ENCODE measurements around the gene MADCAM1.

The MADCAM1 gene

DNA sequence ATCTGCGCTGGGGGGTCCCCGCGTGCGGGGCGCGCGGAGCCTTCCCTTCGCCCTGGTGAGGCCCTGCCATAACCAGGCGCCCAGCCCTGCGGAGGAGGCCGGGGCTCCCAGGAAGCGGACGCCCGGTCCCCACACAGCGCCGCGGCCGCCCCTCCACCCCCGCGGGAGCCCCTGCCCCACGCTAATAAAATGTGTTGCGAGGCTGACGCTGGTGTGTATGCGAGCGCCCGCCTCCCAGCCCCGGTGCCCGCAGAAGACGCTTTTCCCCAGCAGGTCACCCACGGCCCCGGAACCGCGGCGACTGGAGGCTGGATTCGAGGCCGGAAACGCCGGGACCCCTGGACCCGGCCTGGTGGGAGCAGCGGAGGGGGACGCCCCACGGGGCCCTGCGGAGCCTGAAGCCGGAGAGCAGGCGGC lies 23.2 kb downstream of the MADCAM1 start:
- TF ChIP-seq GATA2 (IDR thresholded peaks at IDR 0.05; ENCODE audit: low read depth, low read length) (no peak), GATA3 (IDR thresholded peaks at IDR 0.05; ENCODE audit: low read depth, low read length) (no peak)

- TF ChIP-seq GATA3 (IDR thresholded peaks at IDR 0.05; ENCODE audit: low read depth, low read length), result no peak
Measured at GRCh38 chr19:522726-523125, 26.4 kb downstream of the MADCAM1 start.

GRCh38 chr19:524062-524674 lies 27.9 kb downstream of the MADCAM1 start:
- TF ChIP-seq GATA3 (IDR thresholded peaks at IDR 0.05; ENCODE audit: low read depth, low read length) (no peak), GATA2 (IDR thresholded peaks at IDR 0.05; ENCODE audit: low read depth, low read length) (no peak)

- TF ChIP-seq GATA2 (IDR thresholded peaks at IDR 0.05; ENCODE audit: low read depth, low read length) (no peak), GATA3 (IDR thresholded peaks at IDR 0.05; ENCODE audit: low read depth, low read length) (no peak)
Measured at GRCh38 chr19:525029-525428, 28.7 kb downstream of the MADCAM1 start.

DNA sequence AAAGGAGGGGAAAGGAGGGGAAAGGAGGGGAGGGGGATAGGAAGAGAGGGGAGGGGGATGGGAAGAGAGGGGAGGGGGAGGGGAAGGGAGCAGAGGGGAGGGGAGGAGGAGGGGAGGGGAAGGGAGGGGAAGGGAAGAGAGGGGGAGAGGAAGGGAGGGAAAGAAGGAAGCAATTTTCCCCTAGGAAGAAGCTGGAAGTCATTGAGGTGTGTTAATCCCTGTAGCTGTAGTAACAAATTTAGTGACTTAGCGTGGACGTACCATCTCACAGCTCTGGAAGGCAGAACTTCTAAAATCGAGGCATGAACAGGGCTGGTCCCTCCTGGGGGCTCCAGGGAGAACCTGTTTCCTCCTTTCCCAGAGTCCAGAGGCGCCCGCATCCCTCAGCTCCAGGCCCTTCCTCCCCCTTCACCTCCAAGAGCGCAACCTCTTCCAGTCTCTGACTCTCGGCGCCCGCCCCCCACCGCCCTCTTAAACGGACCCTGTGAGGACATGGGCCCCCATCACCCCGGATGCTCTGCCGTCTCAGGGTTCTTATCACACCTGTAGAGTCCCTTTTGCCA lies 29.7 kb downstream of the MADCAM1 start:
- no peak for TF ChIP-seq GATA2 (IDR thresholded peaks at IDR 0.05; ENCODE audit: low read depth, low read length)
- no peak for TF ChIP-seq GATA3 (IDR thresholded peaks at IDR 0.05; ENCODE audit: low read depth, low read length)

GRCh38 chr19:530134-531008 lies 34.1 kb downstream of the MADCAM1 start:
- no peak for TF ChIP-seq GATA3 (IDR thresholded peaks at IDR 0.05; ENCODE audit: low read depth, low read length)
- no peak for TF ChIP-seq GATA2 (IDR thresholded peaks at IDR 0.05; ENCODE audit: low read depth, low read length)

- no peak for TF ChIP-seq GATA2 (IDR thresholded peaks at IDR 0.05; ENCODE audit: low read depth, low read length)
- no peak for TF ChIP-seq GATA3 (IDR thresholded peaks at IDR 0.05; ENCODE audit: low read depth, low read length)
Measured at GRCh38 chr19:531009-531752, 34.9 kb downstream of the MADCAM1 start.

DNA sequence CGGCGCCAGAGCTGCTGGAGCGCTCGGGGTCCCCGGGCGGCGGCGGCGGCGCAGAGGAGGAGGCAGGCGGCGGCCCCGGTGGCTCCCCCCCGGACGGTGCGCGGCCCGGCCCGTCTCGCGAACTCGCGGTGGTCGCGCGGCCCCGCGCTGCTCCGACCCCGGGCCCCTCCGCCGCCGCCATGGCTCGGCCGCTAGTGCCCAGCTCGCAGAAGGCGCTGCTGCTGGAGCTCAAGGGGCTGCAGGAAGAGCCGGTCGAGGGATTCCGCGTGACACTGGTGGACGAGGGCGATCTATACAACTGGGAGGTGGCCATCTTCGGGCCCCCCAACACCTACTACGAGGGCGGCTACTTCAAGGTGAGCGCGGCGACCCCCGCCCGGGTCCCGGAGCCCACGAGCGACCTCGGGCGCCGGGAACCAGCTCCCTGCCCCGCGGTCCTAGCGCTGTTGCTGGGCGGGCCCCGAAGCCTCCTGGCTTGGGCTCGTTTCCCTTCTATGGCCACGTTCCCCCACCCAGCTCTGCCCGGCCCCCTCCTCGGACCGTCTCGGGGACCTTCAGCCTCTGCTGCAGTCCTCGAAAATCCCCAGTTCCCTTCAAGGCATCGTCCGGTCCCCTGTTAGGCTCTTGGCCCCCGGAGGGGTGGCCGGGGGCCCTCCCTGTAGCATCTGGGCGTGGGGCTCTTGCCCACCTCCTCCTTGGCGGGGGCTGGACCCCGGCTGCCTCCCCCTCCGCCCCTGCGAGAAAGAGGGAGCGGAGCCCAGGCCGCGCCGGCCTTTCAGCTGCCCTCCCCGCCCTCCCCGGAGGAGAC lies 35.7 kb downstream of the MADCAM1 start, which contains the start of gene CDC34:
Gene CDC34 (plus strand): TSS at position 8 of the 808 bp plus-strand sequence. CDS start 172 bp downstream, at position 180.
- TF ChIP-seq GATA3 (IDR thresholded peaks at IDR 0.05; ENCODE audit: low read depth, low read length) (no peak), GATA2 (IDR thresholded peaks at IDR 0.05; ENCODE audit: low read depth, low read length) (no peak)

DNA sequence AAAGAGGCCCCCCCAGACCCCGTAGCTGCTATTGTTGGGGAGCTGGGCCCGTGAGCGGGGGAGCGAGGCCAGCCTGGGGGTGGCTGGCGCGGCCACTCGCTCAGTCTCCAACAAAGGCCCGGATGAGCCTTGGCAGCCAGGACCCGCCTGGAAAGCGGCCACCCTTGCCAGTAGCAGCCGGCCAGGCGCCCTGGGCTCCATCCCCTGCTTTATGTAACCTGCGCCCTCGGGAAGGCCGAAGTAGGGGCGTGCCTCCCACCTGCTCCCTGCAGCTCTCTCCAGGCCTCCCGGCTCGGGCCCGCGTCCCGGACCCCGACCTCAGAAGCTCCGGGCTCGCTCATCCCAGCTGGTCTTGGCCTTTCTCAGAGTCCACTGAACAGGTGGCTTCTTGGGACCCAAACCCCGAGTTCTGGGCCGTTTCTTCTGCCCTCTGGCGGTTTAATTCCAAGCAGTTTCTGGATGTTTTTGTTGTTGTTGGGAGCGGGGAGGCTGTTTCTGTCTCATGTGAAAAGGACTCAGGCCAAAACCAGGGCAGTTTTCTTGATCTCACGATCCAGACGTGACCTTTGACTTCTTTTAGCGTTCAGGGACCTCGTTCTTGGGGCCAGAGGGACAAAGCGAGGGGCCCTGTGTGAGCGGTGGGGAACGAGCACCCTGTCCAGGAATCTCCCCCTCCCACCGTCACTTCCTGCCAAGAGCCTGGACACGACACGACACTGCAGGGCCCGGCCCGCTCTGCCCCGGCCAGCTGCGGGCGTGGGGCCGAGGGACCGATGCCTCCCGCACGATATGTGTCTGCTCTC lies 36.5 kb downstream of the MADCAM1 start:
- TF ChIP-seq GATA3 (IDR thresholded peaks at IDR 0.05; ENCODE audit: low read depth, low read length) (no peak), GATA2 (IDR thresholded peaks at IDR 0.05; ENCODE audit: low read depth, low read length) (no peak)

DNA sequence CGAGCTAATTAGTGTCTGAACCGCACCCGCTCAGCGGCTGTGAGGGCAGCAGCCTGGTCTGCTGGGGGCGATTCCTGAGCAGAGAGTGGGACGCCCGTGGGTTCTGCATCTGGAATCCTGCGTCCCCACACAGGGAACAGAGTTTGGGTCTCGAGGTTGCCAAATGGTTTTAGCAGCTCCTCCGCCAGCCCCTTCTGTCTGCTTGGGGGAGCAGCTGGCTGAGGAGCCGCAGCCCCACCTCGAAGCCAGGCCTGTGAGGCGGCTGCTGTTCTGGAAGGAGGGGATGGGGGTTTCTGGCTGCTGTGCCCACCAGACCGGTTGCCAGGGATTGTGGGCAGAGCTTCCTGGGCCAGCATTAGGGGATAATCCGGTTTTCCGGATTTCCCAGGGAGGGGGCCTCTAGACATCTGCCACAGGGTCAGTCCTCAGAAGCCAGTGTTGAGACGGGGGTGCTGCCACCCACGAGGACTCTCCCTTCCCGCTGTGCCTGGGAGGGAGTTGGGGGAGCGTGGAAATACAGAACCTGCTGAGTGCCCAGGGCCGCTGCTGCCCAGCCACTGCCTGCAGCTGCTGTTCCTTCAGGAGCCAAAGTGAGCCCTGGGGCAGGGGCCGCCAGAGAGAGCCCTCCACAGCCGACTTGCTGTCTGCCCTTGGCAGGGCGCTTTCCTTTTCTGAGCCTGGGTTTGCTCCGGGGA lies 37.2 kb downstream of the MADCAM1 start:
- TF ChIP-seq GATA3 (IDR thresholded peaks at IDR 0.05; ENCODE audit: low read depth, low read length) (no peak), GATA2 (IDR thresholded peaks at IDR 0.05; ENCODE audit: low read depth, low read length) (no peak)

GRCh38 chr19:534088-534487 lies 37.8 kb downstream of the MADCAM1 start:
- TF ChIP-seq GATA3 (IDR thresholded peaks at IDR 0.05; ENCODE audit: low read depth, low read length) (no peak), GATA2 (IDR thresholded peaks at IDR 0.05; ENCODE audit: low read depth, low read length) (no peak)
